NCI-H1417 (cell line): ENCODE measurements around the gene APOL3.
"Not testable (repeated sequence)": the region's sequence is repeated elsewhere in the genome, so short reads cannot be mapped to it uniquely, and the experiment has no call there.

Source experiments
- DNase-seq, 3 experiments: peaks; one replicate each; lab custom pipeline; 2025; lab: John Stamatoyannopoulos, UW

APOL3 gene

DNA sequence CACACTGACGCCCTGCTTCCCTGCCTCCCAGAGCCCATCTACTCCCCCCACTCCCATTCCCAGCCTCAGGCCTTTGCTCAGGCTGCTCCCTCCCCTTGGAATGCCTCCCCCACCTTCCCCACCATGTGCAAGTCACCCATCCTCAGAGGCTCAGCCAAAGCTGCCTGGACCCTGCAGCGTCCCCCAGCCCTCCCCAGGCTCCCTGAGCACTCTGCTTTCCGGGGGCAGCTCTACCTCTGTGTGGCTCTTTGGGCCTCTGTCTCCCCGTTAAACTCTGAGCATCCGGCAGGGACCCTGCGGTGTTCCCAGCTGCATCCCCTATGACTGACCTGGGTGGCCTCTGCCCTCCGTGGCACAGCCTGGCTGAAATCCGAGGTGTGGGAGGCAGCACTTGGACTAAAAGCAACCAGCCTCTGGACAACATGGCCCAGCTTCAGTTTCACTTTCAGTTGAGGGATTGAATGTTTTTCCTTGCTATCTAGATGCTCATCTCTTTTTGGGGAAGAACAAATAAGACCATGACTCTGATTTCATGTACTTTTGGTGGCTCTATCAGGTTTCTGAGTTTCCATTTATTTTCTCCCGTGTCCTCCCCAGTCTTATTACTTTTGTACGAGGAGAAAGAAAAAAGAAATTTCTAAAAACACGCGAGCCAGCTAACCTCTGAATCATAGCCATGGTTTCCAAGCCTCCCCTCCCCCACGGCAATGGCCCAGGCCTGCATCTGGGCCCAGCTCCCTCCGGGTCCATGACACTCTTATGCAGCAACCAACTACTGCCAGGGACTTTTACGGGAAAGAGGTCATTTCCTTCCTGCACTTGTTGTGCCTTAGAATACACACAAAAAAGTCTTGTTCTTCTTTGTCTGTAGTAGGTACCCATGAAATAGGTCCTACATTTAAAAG, 3.8 kb downstream of the APOL3 start:
- no peak for DNase-seq

- no peak for DNase-seq
Observed at GRCh38 chr22:36156119-36156514, 4.4 kb downstream of the APOL3 start.

GRCh38 chr22:36155702-36156101, 4.9 kb downstream of the APOL3 start:
- no peak for DNase-seq

- DNase-seq, result no peak
Observed at GRCh38 chr22:36154423-36154945, 6.1 kb downstream of the APOL3 start.

- no peak for DNase-seq
Observed at GRCh38 chr22:36153501-36154422, 6.8 kb downstream of the APOL3 start.

DNA sequence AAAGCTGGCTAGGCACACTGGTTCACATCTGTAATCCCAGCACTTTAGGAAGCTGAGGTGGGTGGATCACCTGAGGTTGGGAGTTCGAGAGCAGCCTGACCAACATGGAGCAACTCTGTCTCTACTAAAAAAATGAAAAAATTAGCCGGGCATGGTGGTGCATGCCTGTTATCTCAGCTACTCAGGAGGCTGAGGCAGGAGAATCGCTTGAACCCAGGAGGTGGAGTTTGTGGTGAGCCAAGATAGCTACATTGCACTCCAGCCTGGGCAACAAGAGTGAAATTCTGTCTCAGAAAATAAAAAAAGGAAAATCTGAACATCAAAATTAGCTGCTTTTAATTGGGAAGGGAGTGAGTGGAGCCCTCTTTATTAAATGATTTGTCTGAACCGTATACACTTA, 7.7 kb downstream of the APOL3 start:
- DNase-seq, result not testable (repeated sequence)

DNA sequence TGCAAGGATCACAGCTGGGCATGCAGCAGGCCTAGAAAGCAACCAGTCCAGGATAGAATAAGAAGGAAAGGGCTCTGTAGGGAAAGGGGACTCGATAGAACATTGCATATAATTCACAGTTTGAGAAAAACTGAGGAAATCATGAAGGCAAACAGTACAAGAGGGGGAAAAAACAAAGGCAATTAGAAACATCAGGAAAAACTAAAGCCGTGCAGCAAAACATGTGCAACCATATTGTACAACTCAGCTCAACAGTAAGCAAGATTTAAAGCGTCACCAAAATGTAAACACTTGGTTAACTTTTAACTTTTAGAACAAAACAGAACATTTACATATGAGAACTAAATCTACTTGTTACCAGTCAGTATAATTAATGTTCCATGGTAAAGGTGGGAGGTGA, 8.5 kb downstream of the APOL3 start:
- no peak for DNase-seq

DNA sequence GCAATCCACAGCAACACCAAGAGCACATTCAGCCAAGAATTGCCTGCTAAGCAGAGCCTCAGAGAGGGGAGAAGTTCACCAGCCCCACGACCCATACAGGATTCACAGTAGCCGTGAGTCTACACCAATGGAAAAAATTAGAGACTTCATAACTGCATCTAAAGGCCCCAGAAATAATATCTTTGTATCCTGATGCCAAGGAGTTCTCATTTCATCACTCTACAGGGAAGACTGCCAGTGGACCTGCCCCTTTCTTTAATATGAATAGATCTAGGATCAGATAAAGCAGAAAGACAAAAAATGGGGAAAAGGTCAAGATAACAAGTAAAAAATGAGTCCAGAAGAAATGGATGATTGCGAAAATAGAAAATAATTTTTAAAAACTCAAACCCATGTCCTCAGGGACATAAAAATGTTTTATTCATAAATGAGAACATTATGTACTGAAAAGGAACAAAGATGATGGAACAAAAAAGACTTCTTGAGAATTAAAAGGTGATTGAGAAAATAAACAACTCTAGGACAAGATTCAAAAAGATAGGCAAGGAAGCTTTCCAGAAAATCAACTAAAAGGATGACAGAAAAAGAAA, 9.5 kb downstream of the APOL3 start:
- DNase-seq, result no peak

DNA sequence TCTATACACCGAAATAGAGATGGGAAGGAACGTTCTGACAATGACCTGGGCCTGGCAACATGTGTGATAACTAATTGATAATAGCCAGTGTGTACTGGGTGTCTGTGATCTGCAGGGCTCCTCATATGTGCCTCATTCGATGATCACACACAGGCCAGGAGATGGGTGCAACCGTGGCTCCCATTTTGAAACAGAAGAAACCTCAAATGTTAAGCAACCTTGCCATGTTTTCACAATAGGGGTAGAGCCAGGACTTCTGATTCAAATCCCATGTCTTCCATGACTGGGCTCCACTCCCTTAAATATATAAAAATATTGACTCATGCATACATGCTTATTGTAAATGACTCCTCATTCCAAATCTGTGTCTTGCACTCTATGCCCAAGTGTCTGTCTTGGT, 11.1 kb downstream of the APOL3 start:
- no peak for DNase-seq

GRCh38 chr22:36148411-36148810, 12.1 kb downstream of the APOL3 start:
- no peak for DNase-seq

DNA sequence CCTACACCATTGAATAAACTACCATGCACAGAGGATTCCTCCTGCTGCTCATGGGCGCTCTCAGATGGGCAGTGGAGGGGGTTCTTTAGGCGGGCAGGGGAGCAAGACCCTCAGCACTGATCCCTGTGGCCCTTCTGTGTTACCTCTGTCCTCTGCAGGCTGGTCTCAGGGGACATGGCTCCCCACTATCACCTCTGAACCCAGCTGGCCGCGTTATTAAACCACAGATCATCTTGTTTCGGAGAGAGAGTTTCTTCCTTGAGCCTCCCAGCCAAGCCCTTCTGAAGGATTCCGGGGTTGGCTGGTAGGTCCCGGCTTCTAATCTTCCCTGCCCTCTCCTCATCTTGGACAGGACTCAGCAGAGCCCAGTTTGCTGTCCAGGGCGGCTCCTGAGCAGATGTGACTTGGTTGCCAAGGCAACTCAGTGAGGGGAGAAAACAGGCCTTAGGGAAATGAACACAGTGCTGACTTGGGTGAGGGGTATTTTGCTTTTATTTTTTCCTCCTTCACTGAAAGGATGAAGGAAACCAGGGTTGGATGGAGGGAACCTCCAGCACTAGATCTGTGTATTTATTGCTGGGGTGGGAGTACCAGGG, 13.3 kb downstream of the APOL3 start:
- peak in 1 of 3 experiments; percentile 28 for DNase-seq

DNA sequence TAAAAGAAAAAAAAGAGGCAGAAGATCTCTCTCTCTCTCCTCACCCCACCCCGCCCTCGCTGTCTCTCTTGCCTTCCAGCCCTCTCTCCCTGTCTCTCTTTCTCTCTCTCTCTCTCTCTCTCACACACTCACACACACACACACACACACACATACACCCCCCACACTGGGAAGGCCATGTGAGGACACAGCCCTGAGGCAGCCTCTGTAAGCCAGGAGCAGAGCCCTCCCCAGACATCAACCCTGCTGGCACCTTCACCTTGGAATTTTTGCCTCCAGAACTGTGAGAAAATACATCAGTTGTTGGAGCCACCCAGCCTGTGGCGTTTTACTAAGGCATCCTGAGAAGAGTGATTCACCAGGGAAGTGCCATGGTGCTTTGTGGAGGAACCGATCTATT, 14.7 kb downstream of the APOL3 start:
- DNase-seq, result no peak

DNA sequence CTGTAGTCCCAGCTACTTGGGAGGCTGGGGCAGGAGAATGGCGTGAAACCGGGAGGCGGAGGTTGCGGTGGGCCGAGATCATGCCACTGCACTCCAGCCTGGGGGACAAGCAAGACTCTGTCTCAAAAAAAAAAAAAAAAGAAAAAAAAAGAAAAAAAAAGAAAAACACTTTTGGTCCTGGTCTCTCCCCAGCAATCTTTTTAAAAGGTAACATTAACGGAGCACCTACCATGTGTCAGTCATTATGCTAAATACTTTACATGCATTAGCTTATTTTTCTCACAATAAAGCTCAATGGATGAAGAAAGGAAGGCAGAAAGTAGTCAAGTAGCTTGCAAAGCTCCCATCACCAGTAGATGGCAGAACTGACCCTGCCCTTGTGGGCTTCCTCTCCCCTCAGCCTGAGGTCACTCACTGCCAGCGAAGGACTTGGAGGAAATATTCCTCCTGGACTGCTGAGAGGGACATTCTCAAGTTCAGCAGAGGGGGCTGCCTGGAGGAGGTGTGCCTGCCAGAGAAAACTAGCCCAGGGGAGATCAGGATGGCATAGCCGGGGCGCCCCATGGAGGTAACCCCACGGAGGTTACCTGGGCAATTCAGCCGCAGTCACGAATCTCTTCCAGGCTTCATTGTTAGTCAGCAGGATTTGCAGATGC, 15.5 kb downstream of the APOL3 start:
- peak in 2 of 3 experiments; percentile 23 to 63 for DNase-seq

- no peak for DNase-seq
Observed at GRCh38 chr22:36143956-36144355, 16.6 kb downstream of the APOL3 start.

GRCh38 chr22:36143066-36143815, 17.3 kb downstream of the APOL3 start:
- no peak for DNase-seq

GRCh38 chr22:36141481-36141880, 19.1 kb downstream of the APOL3 start:
- no peak for DNase-seq

DNA sequence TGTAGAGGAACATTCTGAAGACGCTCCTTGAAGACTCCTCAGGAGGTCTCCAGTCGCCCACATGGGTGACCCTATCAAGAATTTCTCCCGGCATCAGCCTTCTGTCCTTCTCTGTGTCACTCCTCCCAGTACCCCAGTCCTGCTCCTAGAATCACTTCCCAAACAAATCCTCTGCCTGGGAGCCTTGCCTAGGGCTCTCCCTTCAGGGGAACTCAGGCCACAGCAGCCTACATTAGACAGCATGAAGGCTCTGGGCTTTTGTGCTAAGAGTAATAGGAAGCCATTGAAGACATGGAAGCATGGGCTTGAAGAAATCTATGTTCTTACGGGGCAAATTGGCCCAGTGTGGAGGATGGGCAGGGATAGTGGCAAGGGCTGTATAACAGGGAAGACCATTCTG, 21.8 kb downstream of the APOL3 start:
- not testable (repeated sequence) for DNase-seq

DNA sequence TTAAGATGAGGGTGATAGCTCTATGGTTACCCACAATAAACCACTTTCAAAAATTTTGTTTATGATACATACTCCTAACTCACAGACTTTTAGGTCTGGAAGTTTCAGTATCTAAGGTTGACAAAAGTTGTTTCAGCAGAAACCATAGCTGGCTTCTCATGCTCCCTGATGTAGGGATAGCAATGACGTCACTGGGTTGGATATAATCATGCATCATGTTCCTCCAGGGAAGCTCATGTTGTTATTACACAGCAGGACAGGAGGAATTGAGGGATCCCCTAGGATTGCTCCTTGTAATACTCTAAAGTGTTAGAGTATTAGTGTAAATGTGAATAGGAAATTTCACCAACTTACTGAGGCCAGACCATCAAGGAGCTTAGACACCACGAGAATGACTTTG, 23.6 kb downstream of the APOL3 start:
- no peak for DNase-seq

- DNase-seq, result no peak
Observed at GRCh38 chr22:36136475-36136874, 24.1 kb downstream of the APOL3 start.

DNA sequence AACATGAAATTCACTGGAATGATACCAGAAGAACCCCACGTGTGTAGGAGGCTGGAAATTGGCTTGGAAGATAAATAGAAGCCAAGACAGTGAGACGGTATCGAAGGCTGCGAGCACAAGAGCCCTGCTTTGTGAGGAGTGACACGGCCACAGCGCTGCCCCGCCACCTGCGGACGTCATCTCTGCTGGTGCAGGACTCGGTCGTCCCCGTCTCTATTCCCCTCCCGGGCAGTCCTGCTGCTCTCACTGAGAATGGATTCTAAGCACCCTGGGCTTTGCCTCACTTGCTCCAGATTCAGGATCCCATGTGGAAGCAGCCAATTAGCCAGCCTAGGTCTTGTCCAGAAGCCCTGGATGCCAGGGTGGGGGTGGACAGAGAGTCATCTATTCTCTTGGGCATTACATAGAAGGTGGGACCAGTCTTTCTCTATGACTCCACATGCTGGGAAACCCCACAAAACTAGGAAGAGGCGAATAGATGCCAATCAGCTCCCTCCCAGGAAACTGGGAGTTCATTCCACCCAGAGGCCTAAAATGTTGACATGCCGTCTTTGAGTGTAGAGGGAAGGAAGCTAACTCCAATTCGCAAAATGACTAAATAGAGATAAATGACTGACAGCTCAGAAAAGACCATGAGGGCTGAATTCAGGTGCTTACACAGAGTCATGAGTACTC, 25.1 kb downstream of the APOL3 start:
- no peak for DNase-seq
